Measurements from ENCODE around the gene PRKCA.

The PRKCA gene

DNA sequence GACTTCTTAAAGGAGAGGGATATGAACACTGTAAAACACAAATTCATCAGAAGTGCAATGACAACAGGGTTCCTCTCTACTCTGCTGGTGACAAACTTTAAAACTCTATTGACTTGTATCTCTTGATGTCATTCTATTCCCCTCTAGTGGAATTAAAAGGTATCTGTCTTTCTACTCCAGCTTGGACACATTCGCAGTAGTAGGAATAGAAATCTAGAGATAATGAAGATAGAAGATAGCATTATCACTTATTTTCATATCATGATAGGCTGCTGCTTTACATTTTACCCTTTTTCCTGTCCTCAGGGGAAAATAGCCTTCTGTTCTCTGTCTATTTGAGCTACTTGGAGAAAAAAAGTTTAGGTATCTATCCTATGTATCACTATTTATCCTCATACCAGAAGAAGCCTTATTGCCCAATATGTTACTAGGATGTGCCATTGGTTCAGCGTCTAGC lies 322.9 kb downstream of the PRKCA start:
- DNase-seq (ENCODE audit: low read depth) = no peak

DNA sequence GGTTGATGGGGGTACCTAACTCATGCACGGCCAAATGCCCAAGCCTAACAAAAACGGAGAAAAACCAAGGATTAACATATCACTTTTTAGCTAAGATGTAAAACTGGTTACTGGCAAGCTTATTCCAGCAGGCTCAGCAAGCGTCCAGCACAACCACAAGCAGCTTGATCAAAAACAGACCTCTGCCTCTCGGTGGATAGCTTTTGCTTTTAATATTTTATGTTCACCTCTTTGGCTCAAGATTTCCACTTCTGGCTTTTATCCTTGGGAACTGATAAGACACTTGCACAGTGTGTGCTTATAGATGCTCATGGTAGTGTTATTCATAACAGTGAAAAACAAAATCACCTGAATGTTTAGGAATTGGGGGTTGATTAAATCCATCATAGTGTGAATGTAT lies 325.6 kb downstream of the PRKCA start:
- DNase-seq (ENCODE audit: low read depth) = no peak

DNA sequence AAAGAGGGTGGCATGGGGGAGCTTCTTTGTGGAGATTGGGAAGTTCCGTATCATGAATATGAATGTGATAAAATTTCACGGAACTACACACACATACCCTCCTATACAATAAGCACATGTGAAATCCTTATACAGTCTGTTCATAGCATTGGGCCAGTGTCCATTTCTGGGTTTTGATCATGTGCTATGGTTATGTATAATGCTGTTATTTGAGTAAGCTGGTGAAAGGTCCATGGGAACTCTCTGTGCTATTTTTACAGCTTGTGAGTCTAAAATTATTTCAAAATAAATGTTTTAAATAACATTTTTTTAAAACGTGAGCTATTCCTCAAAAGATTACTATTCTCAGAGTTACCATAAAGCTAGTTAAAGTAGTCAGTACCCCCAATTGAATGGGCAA lies 327.3 kb downstream of the PRKCA start:
- DNase-seq (ENCODE audit: low read depth) = no peak

DNA sequence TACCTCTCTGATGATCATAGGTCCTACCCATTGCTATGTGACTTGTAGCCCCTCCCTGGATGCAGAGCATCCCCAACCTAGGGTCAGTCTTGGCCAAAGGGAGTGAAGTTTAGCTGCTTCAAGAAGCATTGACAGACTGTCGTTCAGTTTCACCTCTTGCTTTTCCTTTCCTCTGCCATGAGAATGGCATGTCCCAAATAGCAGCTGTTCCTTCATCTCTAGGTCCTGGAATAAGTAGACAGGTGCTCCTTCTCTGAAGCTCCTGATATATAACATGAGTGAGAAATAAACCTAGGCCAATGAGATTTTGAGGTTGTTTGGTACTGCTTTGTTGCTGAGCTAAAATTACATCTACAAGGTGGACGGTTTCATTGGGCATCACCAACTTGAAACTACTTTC lies 328.0 kb downstream of the PRKCA start:
- no peak for DNase-seq (ENCODE audit: low read depth)

DNA sequence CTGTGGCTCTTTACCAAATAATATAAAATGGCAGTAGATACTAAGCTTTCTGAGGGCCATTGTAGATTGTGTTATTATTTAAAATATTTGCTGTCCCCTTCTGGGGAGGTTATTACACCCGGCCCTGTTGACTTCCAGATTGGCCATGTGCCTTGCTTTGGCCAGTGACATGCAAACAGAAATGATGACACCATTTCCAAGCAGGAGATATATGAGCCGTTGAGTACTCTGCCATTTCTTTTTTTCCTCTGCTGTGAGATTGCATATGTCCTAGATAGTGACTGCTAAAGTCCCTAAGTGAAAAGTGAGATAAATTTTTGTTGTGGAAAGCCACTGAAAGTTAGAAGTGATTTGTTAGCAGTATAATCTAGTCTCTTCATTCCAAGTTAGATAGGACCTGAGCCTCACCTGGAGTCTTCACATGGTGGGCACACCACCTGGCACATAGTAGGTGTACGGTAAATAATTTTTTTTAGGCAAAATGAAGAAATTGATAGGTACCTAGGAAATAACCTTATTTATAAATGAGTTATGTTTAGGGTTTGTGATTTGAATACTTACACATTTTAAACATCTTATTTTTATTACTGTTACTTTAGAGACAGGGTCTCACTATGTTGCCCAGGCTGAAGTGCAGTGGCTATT lies 328.5 kb downstream of the PRKCA start:
- no peak for DNase-seq (ENCODE audit: low read depth)

DNA sequence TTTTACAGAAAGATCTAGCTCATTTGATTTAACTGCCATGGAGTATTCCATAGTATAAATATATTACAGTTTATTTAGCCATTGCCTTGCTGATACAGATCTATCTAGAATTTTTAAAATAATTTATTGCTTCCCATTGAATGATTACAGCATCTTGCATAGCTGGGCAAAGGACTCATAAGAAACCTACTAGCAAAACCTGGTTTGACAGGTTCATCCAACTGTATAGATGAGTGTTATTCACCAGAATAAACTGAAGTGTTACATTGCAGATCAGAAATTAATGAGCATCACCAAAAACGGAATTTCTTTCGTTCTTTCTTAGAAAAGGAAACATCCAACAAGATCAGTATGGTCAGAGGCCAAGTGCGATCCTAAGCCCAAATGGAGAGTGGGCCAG lies 330.3 kb downstream of the PRKCA start:
- DNase-seq (ENCODE audit: low read depth) = no peak

DNA sequence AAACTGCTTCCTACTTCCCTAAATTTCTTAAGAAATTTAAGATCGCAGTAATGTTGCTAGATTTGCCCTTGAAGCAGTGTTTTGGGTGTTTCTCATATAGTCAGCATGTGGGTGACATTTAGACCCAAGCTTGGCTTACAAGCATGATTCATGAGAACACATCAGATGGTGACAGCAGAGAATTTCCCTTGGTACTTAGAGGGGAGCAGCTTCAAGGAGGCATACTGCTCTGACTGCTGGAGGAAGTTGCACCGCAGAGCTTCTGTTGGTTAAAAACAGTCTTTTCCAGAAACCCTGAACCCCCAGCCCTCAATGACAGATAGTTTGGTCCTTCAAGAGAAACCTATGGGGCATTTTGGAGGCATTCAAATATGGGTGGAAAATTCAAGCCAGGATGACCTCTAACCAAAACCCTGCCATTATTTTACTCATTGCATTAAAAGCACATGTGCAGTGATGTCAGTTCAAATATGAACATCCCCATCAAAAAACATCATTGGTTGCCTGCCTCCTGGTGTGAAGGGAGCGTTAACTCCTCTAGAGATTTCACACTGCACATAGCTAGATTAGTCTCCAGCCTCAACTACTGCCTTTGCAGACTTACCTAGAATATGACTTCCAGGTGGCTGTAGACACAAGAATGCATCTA lies 331.0 kb downstream of the PRKCA start:
- DNase-seq (ENCODE audit: low read depth) = no peak

DNA sequence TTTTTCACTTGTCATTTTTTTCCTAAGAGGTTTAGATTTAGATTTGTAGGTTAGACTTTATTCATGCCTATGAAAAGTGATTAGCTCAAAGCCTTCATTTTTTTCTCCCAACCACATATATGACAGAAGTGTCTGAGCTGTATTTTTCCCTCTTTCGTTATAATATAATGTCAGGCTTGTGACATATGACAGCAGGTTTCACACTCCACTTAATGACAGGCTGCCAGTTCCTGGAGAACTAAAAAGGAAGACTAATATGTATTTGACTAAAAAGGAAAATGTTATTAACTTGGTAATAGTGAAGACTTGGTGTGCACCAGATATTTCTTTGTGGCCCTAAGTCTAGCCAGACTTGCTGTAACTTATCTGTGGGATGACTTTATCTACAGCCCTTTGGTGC lies 331.8 kb downstream of the PRKCA start:
- DNase-seq (ENCODE audit: low read depth) = no peak

DNA sequence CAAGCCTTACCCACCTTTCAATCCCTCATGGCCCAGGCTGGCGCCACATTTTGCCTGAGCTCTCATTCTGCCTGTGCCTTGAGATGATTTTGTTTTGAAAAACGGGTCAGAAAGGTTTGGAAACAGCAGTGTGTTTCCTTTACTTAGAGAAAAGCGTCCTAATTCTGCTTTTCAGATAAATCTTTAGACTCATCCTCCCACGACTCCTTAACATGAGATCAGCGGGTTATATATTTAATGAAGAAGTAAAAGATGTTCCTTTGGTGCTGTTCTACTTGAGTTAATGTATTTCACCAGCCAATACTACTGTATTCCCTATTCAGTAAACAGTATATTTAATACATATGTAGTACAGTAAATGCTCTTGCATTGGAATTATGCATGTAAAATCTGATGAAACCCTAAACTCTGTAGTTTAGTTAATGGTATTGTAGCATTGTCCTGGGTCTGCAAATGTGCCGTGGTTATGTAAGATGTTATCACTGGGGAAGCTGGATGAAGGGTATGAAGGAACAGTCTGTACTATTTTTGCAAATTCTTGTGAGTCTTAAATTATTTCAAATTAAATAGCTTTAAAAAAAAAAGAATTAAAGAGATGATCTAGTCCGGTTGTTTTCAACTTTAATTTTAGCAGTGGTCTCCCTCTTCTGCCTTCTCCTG lies 333.1 kb downstream of the PRKCA start:
- no peak for DNase-seq (ENCODE audit: low read depth)

DNA sequence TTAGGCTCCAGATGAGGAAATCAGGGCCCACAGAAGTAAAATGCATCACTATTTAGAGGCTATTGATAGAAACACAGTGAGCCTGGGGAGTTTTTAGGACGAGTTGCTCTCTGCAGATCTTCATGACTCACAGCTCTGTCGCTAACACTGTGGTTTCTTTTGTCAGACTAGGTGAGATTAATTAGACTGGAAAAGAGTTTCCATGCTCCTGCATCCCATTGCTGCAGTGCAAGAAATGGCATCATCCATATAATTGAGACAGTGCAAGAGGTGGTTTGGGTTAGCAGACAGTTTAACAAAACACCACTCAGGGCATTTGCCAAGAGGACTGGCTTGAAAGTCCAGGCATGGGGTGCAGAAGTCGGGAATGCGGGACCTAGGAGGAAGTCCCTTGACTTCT lies 333.7 kb downstream of the PRKCA start:
- no peak for DNase-seq (ENCODE audit: low read depth)

DNA sequence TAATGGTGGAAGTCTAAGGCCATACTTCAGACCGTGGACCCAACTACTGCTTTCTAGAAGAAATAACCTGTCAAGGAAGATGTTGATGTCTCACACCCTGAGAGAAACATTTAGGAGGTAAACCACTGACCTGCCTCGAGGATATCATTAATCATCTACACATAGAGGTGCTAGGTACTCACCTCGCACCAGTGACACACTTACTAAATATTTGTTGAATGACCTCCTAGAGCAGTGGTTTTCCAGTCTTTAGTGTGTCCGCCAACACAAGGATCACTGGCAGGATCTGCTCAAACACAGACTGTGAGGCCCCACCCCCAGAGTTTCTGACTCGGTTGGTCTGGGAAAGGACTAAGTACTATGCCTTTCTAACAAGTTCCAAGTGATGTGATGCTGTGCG lies 335.1 kb downstream of the PRKCA start:
- no peak for DNase-seq (ENCODE audit: low read depth)

DNA sequence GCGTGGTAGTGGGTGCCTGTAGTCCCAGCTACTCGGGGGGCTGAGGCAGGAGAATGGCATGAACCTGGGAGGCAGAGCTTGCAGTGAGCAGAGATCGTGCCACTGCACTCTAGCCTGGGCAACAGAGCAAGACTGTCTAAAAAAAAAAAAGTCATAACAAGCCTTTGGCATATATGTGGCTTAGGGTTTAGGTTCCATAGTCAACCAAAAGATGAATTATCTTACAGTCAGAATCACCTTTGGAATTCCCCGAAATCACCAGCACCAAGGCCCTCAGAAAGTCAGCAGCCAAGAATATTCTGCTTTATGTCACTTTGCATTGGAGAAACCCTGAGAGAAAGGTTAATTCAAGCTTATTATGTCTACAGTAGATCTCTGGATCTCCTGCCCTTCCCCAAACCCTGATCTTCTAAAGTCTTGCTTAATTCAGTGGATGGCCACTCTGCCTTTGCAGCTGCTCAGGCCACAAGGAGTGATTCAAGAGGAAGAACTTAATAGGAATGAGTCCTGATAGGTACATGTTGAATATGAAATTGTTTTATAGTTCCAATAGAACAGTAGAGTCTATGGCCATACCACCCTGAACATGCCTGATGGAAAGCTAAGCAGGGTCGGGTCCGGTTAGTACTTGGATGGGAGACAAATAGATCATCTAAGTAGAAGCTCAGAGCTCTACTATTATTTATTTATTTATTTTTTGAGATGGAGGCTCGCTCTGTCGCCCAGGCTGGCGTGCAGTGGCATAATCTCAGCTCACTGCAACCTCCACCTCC lies 336.5 kb downstream of the PRKCA start:
- no peak for DNase-seq (ENCODE audit: low read depth)

DNA sequence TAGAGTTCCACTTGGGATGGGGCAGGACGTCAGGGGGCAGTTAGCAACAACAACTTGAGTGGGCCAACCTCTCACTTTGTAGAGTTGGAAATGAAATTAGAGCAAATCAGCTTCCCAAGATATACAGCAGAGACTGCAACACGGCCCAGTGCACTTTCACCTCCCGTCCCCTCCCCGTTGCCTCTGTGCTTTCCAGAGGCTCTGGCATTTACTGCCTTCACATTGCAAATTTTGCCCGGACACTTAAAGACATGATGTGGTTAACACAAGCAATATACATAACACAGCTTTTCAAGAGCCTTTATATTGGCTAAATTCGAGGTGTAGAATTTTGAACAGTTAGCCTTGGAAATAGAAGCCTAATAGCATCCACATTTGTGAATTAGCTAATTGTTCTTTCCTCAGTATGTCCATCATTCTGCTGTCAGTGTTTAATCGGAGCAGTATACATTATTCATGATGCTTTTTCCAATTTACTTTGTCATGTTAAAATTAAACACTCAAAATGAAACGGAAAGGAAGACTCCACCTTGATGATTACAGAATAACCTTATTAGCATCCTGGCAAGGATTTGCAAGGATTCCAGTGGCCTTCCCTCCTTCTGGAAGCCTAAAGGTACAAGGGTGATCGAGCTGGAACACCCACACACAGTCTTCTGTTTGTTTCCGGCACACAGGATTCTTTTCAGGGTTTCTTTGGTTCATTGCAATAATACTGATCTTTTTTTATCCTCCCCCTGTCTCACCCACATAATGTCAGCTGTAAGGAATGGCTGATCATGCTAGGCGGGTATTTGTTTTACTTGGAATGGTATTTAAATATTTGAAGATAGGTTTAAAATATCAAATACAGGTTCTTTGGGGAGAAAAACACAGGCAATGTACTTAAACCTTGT lies 341.6 kb downstream of the PRKCA start:
- DNase-seq (ENCODE audit: low read depth) = no peak

DNA sequence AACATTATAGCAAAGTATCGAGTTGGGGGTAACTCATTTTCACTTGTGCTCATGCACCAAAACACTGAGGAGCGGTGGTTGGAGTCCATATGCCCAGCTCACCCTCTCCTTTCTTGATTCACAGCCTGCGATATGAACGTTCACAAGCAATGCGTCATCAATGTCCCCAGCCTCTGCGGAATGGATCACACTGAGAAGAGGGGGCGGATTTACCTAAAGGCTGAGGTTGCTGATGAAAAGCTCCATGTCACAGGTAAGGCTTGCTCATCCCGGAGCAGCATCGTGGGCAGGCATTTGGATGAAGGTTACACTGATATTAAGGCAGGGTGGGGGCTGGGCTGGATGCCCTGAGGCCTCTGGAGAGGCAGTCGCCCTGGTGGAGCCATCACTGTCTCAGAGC lies 342.8 kb downstream of the PRKCA start:
- DNase-seq (ENCODE audit: low read depth) = no peak

DNA sequence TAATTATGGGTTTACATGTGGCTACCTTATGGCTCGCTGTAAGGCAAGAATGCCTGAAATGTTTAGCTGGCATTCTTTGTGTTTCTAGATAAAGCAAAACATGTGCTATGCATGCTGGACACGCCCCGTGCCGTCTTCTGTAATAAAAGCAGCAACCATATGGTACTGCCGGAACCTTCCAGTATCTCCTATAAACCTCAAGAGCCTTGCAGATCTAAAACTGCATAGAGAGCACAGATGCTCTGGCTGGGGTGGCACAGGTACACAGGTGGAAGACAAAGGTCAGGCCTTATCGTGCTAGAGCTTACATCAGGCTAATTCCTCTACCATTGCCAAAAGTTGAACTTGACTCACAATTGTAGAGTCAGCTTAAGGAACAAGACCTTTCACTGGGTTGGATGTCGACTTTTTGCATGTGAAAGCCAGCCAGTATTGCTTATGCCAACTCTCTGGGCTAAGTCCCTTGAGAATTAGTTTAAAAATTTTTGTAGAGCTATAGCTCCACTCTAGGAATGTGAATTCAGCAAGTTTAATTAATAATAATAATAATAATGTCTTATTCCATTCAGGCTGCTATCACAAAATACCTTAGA lies 345.1 kb downstream of the PRKCA start:
- no peak for DNase-seq (ENCODE audit: low read depth)

DNA sequence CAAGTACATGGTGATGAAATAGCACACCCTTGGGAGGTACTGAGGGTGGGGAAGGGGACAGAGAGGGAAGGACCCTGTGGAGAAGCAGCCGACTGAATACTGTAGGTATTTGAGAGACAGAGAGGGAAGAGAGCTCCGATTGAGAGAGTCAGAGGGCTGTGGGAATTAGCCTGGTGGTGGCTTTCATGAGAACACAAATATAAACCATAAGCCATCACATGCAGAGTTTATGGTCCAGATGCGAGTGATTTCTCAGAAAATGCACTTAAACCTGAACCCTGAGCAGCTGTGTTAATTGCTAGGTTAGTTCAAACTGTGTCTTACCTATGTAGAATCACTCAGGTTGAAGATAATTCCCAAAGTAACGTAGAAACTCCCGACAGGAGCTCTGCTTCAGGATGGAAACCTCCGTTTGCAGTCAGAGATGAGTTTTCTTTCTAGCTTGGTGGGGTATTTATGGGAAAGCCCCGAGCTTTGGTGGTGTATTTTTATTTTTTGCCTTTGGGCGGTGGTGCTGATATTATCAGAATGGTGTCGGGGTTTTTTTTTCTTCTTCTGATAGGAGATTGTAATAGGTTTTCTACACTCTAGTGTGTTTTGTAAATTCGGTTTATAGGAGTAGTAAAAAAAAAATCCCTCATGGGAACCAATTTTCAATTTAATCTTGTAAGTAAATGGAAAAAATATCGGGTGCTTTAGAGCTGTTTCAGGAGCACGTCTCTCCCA lies 347.6 kb downstream of the PRKCA start:
- DNase-seq (ENCODE audit: low read depth) = no peak

DNA sequence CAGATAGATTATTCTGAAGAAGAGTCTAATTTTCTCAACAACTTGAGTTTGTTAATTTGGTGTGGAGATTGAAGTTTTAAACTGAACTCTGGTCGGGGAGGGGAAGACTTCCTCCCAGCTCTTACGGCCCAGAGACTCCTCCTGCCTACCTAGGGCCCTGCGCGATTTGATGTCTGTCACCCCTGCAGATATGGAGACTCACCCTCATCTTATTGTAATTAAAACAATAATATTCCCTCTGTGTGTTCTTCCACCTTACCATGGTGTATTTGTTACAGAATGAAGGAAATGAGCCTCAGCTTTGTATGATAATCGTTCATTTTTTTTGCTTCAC lies 348.1 kb downstream of the PRKCA start:
- DNase-seq (ENCODE audit: low read depth) = no peak

DNA sequence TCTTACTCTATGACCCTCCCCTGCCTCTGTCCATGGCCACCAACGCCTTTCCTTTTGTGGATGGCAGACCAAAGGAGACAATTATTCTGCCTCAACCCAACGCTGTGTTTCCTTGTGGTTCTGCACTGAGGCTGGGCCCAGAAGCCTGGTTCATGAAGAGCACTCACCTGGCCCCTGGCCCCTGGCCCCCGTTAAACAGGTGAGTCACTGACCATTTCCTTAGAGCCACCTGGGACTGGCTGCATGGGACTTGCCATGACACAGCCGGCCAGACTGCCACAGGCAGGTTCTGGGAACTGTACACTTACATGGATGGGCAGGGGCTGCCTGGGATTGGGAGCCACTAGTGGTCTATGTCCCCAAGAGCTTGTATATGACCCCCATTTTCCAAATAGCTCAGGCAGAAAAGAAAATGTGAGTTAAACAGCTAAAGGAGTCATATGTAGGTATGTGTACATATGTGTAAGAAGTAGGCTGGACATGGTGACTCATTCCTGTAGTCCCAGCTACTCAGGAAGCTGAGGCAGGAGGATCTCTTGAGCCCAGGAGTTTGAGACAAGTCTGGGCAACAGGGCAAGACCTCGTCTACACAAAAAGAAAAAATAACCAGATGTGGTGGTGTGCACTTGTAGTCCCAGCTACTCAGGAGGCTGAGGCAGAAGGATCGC lies 350.6 kb downstream of the PRKCA start:
- DNase-seq (ENCODE audit: low read depth) = no peak

DNA sequence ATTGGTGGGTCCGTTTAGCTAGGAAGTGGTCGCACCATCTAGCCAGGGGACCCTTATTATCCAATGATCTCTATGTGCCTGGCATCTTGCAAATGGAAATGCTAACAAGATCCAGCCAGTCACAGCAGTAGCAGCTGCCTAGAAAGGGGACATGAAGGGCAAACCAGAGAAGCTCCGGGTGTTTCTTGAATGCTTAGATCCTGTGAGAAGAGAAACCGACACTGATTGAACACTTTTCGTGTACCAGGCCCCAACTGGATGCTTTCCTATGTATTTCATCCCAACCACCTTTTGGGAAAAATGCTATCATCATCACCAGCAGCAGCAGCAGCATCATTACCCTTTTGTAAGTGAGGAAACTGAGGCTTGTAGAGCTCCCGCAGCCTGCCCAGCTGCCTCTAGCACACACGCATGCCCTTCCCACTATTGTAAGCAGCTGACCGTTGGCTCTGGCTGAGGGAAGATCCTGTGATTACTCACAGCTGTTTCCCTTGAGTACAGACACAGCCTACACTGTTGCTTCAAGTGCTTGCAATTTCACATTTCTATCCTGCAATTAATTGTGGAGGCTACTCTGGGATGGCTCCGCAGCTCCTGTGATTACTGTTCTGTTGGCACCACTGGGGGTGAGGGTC lies 351.8 kb downstream of the PRKCA start:
- no peak for DNase-seq (ENCODE audit: low read depth)

DNA sequence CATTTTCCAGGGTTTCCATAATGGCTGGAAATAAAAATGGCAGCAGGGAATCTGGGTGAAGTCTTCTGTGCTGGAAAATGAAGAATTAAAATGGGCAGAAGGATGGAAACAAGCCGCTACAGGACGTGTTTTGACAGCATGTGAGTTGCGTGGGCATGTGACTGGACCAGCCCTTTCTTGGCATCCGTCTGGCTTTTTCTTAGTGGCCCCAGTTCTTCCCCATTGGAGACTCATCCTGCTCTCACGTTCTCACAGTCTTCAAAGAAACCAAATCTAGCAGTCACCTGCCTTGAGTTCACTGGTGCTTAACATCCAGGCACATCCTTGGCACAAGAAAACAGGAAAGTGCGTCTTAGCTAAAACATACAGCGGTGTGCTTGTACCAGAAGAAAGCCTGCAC lies 352.4 kb downstream of the PRKCA start:
- DNase-seq (ENCODE audit: low read depth) = no peak
